Measurements from ENCODE around the gene TEKTIP1.
A peak's percentile ranks its signal among the peaks of the same experiment; 100 is the strongest.
"Not testable (repeated sequence)": the region's sequence is repeated elsewhere in the genome, so short reads cannot be mapped to it uniquely, and the experiment has no call there.

Gene TEKTIP1

DNA sequence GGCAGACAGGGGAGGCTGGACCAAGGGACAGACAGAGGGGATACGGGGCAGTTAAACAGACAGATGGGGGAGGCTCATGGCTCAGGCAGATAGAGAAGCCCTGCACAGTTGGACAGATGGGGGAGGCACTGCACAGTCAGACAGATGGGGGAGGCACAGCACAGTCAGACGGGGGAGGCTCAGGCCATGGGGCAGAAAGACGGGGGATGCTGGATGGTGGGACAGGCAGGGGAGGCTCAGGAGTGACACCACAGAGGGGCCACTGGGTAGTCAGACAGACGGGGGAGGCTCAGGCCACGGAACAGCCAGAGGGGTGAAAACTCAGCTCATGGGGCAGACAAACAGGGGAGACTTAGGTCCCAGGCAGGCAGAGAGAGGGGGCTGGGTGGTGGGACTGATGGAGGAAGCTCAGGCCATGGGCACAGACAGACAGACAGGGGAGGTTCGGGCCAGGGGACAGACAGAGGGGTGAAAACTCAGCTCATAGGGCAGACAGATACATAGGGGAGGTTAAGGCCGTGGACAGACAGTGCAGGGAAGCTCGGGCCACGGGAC is 17.5 kb downstream of the TEKTIP1 start:
- no peak for DNase-seq

DNA sequence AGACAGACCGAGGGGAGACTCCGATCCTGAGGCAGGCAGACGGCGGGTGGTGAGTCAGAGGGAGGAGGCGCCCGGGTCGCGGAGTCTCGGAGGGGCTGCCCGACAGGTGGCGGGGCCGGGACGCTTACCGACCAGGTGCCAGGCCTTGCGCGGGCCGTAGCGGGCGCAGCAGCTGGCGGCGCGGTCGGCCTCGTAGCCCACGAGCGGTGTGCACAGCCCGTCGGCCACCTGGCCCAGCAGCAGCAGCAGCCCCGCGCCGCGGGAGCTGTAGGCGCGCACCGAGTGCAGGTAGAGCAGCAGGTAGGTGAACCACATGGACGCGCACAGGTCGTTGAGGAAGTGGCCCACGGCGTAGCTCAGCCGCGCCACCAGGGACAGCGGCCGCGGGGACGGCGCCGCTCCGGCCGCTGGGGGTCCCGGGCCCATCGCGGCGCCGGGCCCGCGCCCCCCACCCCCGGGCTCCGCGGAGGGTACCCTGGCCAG is 18.0 kb downstream of the TEKTIP1 start:
- peak in 5 of 56 donors; percentile 28 to 41 (median 34) for DNase-seq

DNA sequence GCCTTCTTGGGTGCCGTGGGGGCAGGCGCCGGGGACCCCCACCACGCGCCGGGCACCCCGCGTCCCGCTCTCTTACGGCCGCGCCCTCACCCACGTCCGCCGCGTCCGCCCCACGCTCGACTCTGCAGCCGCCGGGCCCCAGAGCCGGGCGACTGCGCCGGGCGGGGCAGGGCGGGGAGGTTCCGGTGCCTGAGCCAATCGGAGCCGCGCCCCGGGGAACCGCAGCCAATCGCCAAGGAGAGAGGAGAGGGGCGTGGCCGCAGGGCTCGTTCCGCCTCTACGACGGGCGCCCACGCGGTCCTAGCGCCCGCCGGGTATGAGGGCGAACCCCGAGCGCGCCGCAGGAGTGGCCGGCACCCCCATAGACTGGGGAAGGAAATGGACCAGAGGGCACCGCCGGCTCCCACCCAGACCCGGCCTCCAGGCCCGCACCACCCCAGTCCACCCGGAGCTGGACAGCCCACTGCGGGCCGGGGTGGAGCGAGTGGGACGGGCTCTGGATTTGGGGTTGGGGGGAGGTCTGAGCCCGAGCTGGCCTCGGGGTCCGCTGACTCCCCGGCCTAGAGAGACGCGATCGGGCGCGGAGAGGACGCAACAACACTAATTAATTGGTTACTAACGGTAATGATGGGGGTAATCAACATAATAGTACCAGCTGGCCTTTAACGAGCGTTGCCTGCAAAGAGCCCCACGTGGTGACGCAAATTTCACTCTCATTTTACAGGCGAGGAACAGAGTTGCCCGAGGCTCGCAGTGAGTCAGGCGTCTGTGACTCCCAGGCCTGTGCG is 18.7 kb downstream of the TEKTIP1 start, which contains the start of gene MFSD12:
MFSD12 (minus strand) TSS at position 126 of the 788 bp plus-strand sequence. CDS start 183 bp downstream, outside the sequence.
- peak in 55 of 56 donors; percentile 43 to 95 (median 87) for DNase-seq

DNA sequence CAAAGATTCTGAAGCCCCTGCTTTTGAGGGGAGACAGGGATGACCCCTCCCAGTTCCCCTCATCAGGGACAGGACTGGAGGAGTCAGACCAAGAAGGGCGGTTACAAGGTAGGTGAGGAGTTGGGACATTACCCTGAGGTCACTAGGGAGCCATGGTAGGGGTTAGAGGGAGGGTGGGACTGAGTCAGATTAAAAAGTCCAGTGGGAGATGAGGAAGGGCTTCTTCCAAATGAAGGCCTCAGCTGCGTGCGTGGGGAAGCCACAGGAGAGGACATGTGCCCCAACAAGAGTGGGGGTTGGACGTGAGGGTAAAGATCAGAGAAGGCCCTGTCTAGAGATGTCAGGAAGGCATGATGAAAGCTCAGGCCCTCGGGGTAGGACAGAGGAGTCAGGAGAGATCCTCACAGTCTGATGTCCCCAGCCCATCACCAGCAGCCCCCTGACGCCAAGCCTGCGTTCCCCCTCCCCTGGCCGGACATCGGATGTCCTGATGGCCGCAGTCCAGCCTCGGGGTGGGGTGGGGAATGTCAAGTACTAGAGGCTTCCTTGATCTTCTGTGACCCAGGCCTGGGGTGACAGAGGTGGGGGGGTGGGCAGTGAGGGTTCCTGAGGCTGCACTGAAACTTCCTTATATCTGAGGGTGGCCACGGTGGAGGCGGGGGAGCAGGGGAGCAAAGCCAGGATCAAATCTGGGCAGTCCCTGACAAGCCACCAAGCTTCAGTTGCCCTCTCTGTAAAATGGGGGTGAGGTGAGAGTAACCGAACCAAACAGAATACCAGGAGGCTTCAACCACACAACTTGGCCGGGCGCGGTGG is 24.9 kb downstream of the TEKTIP1 start:
- DNase-seq, result no peak

DNA sequence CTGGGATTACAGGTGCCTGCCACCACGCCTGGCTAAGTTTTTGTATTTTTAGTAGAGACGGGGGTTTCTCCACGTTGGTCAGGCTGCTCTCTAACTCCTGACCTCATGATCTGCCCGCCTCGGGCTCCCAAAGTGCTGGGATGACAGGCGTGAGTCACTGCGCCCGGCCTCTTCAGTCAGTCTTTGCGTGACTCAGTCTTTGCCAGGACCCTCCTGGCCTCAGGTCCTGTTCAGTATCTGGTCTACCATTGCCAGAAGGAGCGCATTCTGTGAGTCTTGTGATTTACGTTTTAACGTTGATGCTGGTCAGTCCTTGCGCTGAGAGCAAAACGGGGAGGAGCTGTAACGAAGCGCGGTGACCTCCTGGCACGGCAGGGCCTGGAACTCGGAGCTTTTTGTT is 26.2 kb downstream of the TEKTIP1 start:
- DNase-seq, result no peak

DNA sequence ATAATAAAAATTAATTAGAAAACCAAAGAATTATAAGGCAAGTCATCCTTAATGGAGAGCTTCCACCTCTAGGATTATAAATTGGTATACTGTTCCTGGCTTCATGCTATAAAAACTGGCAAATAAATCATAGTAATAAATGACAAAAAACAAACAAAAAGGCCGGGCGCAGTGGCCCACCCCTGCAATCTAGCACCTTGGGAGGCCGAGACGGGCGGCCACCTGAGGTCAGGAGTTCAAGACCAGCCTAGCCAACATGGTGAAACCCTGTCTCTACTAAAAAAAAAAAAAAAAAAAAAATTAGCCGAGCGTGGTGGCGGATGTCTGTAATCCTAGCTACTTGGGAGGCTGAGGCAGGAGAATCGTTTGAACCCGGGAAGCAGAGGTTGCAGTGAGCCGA is 31.1 kb downstream of the TEKTIP1 start:
- DNase-seq, result not testable (repeated sequence)

DNA sequence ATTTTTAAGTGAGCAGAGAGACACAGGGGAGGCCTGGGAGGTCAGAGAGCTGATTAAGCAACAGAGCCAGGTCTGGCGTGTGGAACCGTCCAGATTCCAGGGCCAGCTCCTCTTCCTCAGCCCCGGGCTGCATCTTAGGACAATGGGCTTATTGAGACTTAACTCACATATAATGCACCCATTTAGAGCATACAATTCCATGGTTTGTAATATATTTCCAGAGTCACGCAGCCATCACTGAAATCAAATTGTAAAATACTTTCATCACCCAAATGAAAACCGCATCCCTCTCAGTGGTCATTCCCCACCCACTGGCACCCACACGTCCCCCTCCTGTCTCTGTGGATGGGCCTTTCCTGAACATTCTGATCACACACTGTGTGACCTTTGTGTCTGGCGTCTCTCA is 31.6 kb downstream of the TEKTIP1 start:
- DNase-seq, result peak in 41 of 56 donors; percentile 5 to 81 (median 53)

DNA sequence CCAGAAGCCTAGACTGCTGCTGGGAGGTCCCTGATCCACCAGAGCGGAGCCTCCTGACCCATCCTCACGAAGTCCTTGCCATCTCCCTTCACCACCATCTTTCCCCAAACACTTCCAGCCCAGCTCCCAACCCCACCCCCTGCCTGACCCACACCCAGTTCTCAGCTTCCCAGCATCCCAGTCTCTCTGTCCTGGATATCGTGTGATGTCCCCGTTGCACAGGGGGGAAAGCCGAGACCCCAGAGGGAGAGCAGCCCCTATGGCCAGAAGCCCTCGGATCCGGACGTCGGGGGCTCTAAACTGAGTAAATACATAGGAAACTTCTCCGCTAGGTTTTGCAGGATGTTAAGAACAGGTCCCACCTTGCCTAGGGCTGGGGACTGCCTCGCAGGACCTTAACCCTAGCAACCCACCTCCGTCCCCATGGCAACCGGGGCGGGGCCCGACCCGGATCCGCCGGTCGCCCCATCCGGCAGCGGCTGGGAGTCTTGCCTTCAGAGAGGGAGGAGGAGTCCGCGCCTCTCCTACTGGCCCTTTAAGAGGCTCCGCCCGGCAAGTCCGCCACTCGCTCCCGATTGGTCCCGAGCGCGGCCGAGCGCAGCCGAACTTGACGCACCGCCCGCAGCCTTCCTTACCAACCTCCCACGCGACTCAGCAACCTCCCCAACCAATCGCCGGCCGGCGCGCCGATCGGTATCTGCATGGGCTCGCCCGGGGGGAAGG is 33.3 kb downstream of the TEKTIP1 start:
- peak; percentile 80 to 100 (median 99) for DNase-seq

DNA sequence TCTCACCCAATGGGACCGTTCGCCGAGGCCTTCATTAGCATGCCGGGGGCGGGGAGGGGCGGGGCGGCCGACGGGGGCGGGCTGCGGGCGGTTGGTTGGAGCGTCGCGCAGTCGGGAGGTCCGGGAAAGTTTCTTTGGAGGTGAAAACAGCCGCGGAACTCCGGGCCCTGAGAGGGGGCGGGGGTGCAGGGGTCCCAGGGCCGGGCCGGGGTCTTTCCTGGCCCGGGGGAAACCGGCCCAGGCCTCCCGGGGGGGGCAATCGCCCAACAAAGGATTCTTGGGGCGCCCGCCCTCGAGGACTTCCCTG is 33.8 kb downstream of the TEKTIP1 start, which contains the start of gene HMG20B:
HMG20B (plus strand) TSS at position 90 of the 307 bp plus-strand sequence. CDS start 366 bp downstream, outside the sequence.
- DNase-seq, result peak in 1 of 56 donors; percentile 70

DNA sequence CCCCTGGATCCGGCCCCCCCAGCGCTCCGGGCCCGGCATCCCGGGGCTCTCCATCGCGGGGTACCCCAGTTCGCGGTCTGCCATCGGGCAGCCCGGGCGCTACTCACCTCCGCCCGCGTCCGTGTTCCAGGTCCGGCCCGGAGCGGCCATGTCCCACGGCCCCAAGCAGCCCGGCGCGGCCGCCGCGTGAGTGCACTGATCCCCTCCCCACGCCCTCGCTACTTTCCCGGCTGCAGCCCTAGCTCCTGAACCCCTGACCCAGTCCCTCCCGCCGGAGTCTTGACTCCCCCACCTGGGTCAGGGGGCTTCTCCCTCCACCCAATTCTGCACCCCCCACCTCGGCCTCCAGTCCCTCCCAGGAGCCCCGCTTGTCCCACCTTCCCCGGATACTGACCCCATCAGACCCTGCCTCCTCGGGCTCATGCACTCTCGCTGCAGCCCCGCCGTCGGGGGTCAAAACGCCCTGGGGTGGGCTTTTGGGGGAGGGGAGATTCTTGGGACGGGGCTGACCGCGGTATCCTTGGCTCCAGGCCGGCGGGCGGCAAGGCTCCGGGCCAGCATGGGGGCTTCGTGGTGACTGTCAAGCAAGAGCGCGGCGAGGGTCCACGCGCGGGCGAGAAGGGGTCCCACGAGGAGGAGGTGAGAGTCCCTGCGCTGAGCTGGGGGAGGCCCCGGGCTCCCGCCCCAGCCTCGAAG is 34.3 kb downstream of the TEKTIP1 start:
- DNase-seq, result peak in 1 of 56 donors; percentile 54

DNA sequence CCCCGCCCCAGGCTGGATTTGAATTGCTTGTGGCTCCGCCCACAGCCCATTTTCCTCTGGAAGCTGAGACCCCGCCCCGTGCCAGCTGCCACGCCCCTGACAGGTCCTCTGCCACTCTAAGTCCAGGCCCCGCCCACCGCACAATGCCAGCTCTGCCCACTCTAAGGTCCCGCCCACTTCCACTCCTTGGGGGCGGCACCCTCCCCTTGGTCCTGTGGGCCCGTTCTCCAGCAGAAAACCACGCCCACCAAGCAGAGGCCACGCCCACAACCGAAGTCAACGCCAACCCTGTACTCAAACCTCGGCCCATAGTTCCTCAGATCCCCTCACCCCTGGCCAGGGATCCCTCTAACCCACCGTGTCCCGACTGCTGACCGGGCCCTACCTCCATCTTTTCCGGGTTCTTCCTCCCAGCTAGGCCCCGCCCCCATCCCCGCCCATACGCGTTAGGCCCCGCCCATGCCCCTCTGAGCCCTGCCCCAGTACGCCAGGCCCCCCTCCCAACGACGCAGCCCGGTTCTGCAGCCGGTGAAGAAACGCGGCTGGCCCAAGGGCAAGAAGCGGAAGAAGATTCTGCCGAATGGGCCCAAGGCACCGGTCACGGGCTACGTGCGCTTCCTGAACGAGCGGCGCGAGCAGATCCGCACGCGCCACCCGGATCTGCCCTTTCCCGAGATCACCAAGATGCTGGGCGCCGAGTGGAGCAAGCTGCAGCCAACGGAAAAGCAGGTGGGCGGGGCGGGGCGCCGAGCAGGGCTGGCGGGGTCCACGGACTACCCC is 35.1 kb downstream of the TEKTIP1 start:
- DNase-seq, result peak in 49 of 56 donors; percentile 6 to 87 (median 58)

DNA sequence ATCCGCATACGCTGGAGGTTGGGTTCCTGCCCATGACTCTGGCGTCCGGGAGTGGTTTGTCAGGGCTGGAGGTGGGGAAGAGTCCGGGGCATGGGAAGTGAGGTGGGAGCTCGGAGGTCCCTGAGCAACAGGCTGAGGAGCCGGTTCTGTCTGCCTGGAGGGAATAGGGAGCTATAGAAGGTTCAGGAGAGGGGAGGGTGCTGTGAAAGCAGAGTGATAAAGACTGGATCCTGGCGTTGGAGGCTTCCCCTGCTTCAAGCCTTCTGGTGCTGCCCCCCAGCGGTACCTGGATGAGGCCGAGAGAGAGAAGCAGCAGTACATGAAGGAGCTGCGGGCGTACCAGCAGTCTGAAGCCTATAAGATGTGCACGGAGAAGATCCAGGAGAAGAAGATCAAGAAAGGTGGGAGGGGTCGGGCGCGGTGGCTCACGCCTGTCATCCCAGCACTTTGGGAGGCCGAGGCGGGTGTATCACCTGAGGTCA is 36.3 kb downstream of the TEKTIP1 start:
- DNase-seq, result peak in 5 of 56 donors; percentile 10 to 32 (median 22)

DNA sequence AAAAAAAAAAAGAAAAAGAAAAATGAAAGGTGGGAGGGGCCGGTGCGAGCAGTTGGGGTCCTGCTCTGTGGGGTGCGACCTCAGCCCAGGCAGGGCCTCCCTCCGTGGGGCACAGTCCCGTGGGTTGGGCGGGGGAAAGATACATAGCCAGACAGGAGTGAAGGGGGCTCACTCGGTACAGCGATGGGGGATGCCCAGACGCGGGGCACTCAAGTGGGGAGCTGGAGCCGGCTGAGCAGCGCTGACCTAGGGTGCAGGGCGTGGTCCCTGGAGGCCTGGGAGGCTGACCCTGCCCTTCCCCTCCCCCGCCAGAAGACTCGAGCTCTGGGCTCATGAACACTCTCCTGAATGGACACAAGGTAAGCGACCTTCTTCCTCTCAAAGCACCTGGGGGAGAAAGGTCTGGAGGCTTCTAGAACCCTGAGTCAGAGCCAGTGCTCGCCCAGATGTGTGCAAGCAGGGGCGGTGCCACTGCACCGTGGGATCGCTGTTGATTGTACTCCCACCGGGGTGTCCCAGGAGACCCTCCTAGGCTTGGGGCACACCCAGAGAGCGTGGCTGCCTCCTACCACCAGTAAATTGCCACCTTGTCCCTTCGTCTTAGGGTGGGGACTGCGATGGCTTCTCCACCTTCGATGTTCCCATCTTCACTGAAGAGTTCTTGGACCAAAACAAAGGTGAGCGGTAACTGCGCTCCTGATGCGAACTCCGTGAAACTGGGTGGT is 37.1 kb downstream of the TEKTIP1 start:
- no peak for DNase-seq

DNA sequence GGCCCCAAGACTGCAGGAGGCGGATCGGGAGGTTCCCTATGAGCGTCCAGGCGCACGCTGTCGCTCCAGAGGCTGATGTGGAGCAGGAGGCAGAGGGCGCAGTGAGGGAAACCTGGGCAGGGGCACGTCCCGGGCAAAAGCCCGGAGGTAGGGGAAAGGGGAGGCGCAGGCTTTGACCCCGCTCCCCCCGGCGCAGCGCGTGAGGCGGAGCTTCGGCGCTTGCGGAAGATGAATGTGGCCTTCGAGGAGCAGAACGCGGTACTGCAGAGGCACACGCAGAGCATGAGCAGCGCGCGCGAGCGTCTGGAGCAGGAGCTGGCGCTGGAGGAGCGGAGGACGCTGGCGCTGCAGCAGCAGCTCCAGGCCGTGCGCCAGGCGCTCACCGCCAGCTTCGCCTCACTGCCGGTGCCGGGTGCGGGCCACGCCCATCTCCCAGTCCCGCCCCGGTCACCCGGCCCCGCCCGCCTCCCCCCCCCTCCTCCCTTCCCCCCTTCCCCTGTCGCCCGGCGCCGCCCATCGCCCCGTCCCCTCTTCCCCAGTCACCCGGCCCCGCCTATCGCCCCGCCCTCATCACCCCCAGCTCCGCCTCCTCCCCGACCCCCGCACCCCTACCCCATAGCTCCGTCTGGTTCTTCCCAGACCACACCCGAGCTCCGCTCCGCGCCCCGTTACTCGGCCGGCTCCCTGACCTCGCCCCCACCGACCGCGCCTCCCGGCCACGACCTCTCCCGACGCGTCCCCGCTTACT is 37.9 kb downstream of the TEKTIP1 start:
- peak in 41 of 56 donors; percentile 10 to 72 (median 44) for DNase-seq

DNA sequence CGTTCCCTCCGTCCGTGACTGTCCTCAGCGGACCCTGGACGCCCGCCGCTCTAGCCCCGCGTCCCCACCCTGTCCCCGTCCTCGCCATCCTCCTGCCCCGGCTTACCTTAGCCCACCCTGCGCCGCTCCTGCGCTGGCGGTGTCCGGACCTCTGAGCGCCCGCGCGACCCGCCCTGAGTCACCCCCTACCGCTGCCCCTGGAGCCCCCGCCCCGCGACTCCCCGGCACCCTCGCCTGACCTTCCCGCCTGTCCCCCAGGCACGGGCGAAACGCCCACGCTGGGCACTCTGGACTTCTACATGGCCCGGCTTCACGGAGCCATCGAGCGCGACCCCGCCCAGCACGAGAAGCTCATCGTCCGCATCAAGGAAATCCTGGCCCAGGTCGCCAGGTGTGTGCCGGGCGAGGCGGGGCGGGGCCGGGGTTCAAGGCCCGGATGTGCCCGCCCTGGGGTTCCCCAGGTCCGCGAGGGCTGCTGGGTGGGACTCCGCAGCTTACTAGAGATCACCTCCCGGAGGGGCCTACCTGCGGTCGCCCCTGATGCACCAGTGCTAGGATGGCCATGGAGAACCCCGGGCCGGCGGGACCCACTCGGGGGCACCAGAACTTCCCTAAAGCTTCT is 38.9 kb downstream of the TEKTIP1 start:
- DNase-seq, result peak in 1 of 56 donors; percentile 37

DNA sequence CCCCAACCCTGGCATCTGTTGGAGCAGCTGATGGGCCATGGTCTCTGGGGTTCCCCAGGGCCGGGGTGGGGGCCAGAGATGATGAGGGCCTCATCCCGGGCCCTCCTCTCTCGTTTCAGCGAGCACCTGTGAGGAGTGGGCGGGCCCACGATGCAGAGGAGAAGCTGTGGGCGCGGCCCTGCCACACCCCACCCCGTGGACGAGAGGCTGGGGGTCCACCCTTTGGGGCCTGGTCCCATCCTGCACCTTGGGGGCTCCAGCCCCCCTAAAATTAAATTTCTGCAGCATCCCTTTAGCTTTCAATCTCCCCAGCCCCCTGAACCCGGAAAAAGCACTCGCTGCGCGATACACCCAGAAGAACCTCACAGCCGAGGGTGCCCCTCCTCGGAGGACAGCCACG is 39.4 kb downstream of the TEKTIP1 start:
- DNase-seq, result no peak

All from nucleus accumbens (tissue), 56 donors.